Measurements from ENCODE around the gene KPNA5.

Gene KPNA5

DNA sequence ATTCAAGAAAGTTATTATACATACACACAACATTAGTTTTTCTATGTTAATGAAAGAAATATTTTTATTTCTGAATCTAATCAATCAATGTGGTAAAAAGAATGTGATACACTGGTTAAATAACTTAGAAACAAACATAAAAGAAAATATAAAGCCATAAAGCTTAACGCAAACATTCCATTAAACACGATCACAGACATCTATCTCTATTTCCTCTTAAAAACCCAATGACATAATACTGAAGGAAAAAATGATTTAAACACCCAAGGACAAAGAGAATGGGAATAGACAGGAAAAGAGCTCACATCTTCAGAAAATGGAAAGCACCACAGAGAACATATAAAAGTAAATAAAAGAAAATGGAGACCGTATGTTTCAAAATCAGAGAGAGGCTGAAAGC is 31.9 kb upstream of the KPNA5 start:
- WGBS (ENCODE audit: extremely low coverage, insufficient coverage, insufficient read length) = no CpG with 5 or more reads among the region's 3 CpGs
- Histone ChIP-seq H2AFZ (ENCODE audit: insufficient read depth, low read length, poor library complexity) (no peak overlapping the region), H3K4me2 (ENCODE audit: low read length) (no peak overlapping the region), H2BK120ac (ENCODE audit: insufficient read depth, low read length, poor library complexity) (no peak overlapping the region), H3K18ac (ENCODE audit: low read length) (no peak overlapping the region), H3K4me3 (ENCODE audit: low read depth, low read length) (no peak overlapping the region), H3K27ac (ENCODE audit: low read depth, low read length) (no peak overlapping the region), H2BK5ac (ENCODE audit: low read depth, low read length, poor library complexity) (no peak overlapping the region), H2BK12ac (ENCODE audit: low read length) (no peak overlapping the region), H3K4me1 (ENCODE audit: control insufficient read depth in 1 of 2, insufficient read depth in 2 of 2, low read length in 2 of 2) (no peaks in the 10 kb centered on the region), H3K9ac (ENCODE audit: low read length) (no peak overlapping the region), H4K8ac (ENCODE audit: low read depth, low read length) (no peak overlapping the region), H3K14ac (ENCODE audit: low read length) (no peak overlapping the region), H3K79me2 (ENCODE audit: control insufficient read depth, insufficient read depth, low read length, poor library complexity) (no peaks in the 10 kb centered on the region), H4K91ac (ENCODE audit: low read depth, low read length) (no peak overlapping the region), H3K27me3 (ENCODE audit: insufficient read depth, low read length) (no peaks in the 10 kb centered on the region), H2AK5ac (ENCODE audit: low read length) (no peak overlapping the region), H3K9me3 (ENCODE audit: insufficient read depth, low read depth, low read length) (no peaks in the 10 kb centered on the region), H3K4ac (ENCODE audit: low read depth, low read length) (no peak overlapping the region), H3K36me3 (ENCODE audit: control insufficient read depth in 1 of 2, insufficient read depth in 2 of 2, low read length in 2 of 2) (peaks cover 0 to 4% of the 10 kb centered on the region in 2 experiments), H4K12ac (ENCODE audit: low read depth, low read length) (no peak overlapping the region), H3K79me1 (ENCODE audit: low read length) (no peaks in the 10 kb centered on the region), H3K23ac (ENCODE audit: low read length) (no peak overlapping the region)
- no peak for DNase-seq

- Histone ChIP-seq H3K4me1 (ENCODE audit: control insufficient read depth in 1 of 2, insufficient read depth in 2 of 2, low read length in 2 of 2) (no peaks in the 10 kb centered on the region), H3K23ac (ENCODE audit: low read length) (no peak overlapping the region), H2BK12ac (ENCODE audit: low read length) (no peak overlapping the region), H3K79me2 (ENCODE audit: control insufficient read depth, insufficient read depth, low read length, poor library complexity) (no peaks in the 10 kb centered on the region), H3K4me3 (ENCODE audit: low read depth, low read length) (no peak overlapping the region), H3K4ac (ENCODE audit: low read depth, low read length) (no peak overlapping the region), H4K12ac (ENCODE audit: low read depth, low read length) (no peak overlapping the region), H4K8ac (ENCODE audit: low read depth, low read length) (no peak overlapping the region), H3K9me3 (ENCODE audit: insufficient read depth, low read depth, low read length) (no peaks in the 10 kb centered on the region), H3K18ac (ENCODE audit: low read length) (no peak overlapping the region), H3K36me3 (ENCODE audit: control insufficient read depth in 1 of 2, insufficient read depth in 2 of 2, low read length in 2 of 2) (no peaks in the 10 kb centered on the region), H2BK5ac (ENCODE audit: low read depth, low read length, poor library complexity) (no peak overlapping the region), H2AK5ac (ENCODE audit: low read length) (no peak overlapping the region), H3K14ac (ENCODE audit: low read length) (no peak overlapping the region), H3K27me3 (ENCODE audit: insufficient read depth, low read length) (no peaks in the 10 kb centered on the region), H3K4me2 (ENCODE audit: low read length) (no peak overlapping the region), H3K9ac (ENCODE audit: low read length) (no peak overlapping the region), H3K27ac (ENCODE audit: low read depth, low read length) (no peak overlapping the region), H4K91ac (ENCODE audit: low read depth, low read length) (no peak overlapping the region), H3K79me1 (ENCODE audit: low read length) (no peaks in the 10 kb centered on the region), H2BK120ac (ENCODE audit: insufficient read depth, low read length, poor library complexity) (no peak overlapping the region), H2AFZ (ENCODE audit: insufficient read depth, low read length, poor library complexity) (no peak overlapping the region)
- no peak for DNase-seq
- 100% methylated on average over 1 of the region's 4 CpGs for WGBS (ENCODE audit: extremely low coverage, insufficient coverage, insufficient read length)
Measured at GRCh38 chr6:116651916-116652315, 29.1 kb upstream of the KPNA5 start.

- H2BK12ac ChIP-seq (ENCODE audit: low read length) = no peak overlapping the region
- H3K18ac ChIP-seq (ENCODE audit: low read length) = no peak overlapping the region
- H3K9me3 ChIP-seq (ENCODE audit: insufficient read depth, low read depth, low read length) = no peaks in the 10 kb centered on the region
- no peak overlapping the region for H4K8ac ChIP-seq (ENCODE audit: low read depth, low read length)
- no peak overlapping the region for H4K91ac ChIP-seq (ENCODE audit: low read depth, low read length)
- H2BK5ac ChIP-seq (ENCODE audit: low read depth, low read length, poor library complexity) = no peak overlapping the region
- no peak overlapping the region for H3K9ac ChIP-seq (ENCODE audit: low read length)
- no peak overlapping the region for H4K12ac ChIP-seq (ENCODE audit: low read depth, low read length)
- no peak overlapping the region for H3K4ac ChIP-seq (ENCODE audit: low read depth, low read length)
- H3K14ac ChIP-seq (ENCODE audit: low read length) = no peak overlapping the region
- H3K36me3 ChIP-seq (ENCODE audit: control insufficient read depth in 1 of 2, insufficient read depth in 2 of 2, low read length in 2 of 2) = peaks cover 0 to 2% of the 10 kb centered on the region in 2 experiments
- no peak overlapping the region for H2AFZ ChIP-seq (ENCODE audit: insufficient read depth, low read length, poor library complexity)
- no peaks in the 10 kb centered on the region for H3K4me1 ChIP-seq (ENCODE audit: control insufficient read depth in 1 of 2, insufficient read depth in 2 of 2, low read length in 2 of 2)
- H3K4me3 ChIP-seq (ENCODE audit: low read depth, low read length) = no peak overlapping the region
- H3K27me3 ChIP-seq (ENCODE audit: insufficient read depth, low read length) = no peaks in the 10 kb centered on the region
- no peak overlapping the region for H3K4me2 ChIP-seq (ENCODE audit: low read length)
- no peak overlapping the region for H3K27ac ChIP-seq (ENCODE audit: low read depth, low read length)
- no peak for DNase-seq
- peaks cover 3% of the 10 kb centered on the region for H3K79me2 ChIP-seq (ENCODE audit: control insufficient read depth, insufficient read depth, low read length, poor library complexity)
- no peak overlapping the region for H2BK120ac ChIP-seq (ENCODE audit: insufficient read depth, low read length, poor library complexity)
- H3K79me1 ChIP-seq (ENCODE audit: low read length) = no peaks in the 10 kb centered on the region
- no peak overlapping the region for H3K23ac ChIP-seq (ENCODE audit: low read length)
- no peak overlapping the region for H2AK5ac ChIP-seq (ENCODE audit: low read length)
Measured at GRCh38 chr6:116661594-116661993, 19.4 kb upstream of the KPNA5 start.

DNA sequence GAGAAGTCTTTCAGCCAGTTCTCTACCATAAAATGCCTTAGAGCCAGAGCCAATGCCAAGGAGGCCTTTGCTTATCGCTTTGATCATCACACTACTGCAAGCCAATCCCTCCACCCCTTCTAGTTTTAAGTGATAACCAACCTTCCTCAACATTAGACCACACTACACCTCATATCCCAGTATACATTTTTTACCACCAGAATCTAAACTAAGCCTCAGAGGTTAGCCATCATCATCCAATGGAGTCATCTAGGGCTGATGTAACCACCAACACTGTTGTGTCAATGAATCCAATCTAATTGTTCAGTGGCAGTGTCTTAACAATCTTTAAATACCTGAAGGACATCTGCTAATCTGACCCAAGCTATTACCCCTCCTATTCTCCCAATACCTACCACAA is 18.8 kb upstream of the KPNA5 start:
- Histone ChIP-seq H3K23ac (ENCODE audit: low read length) (no peak overlapping the region), H4K8ac (ENCODE audit: low read depth, low read length) (no peak overlapping the region), H3K4me1 (ENCODE audit: control insufficient read depth in 1 of 2, insufficient read depth in 2 of 2, low read length in 2 of 2) (no peaks in the 10 kb centered on the region), H2AFZ (ENCODE audit: insufficient read depth, low read length, poor library complexity) (no peak overlapping the region), H3K9ac (ENCODE audit: low read length) (no peak overlapping the region), H3K79me2 (ENCODE audit: control insufficient read depth, insufficient read depth, low read length, poor library complexity) (peaks cover 3% of the 10 kb centered on the region), H3K27me3 (ENCODE audit: insufficient read depth, low read length) (no peaks in the 10 kb centered on the region), H4K12ac (ENCODE audit: low read depth, low read length) (no peak overlapping the region), H2BK12ac (ENCODE audit: low read length) (no peak overlapping the region), H3K18ac (ENCODE audit: low read length) (no peak overlapping the region), H3K36me3 (ENCODE audit: control insufficient read depth in 1 of 2, insufficient read depth in 2 of 2, low read length in 2 of 2) (peaks cover 0 to 2% of the 10 kb centered on the region in 2 experiments), H3K4me2 (ENCODE audit: low read length) (no peak overlapping the region), H3K4ac (ENCODE audit: low read depth, low read length) (no peak overlapping the region), H3K9me3 (ENCODE audit: insufficient read depth, low read depth, low read length) (no peaks in the 10 kb centered on the region), H3K79me1 (ENCODE audit: low read length) (no peaks in the 10 kb centered on the region), H3K14ac (ENCODE audit: low read length) (no peak overlapping the region), H3K27ac (ENCODE audit: low read depth, low read length) (no peak overlapping the region), H4K91ac (ENCODE audit: low read depth, low read length) (no peak overlapping the region), H3K4me3 (ENCODE audit: low read depth, low read length) (no peak overlapping the region), H2BK5ac (ENCODE audit: low read depth, low read length, poor library complexity) (no peak overlapping the region), H2AK5ac (ENCODE audit: low read length) (no peak overlapping the region), H2BK120ac (ENCODE audit: insufficient read depth, low read length, poor library complexity) (no peak overlapping the region)
- DNase-seq = no peak
- no CpG with 5 or more reads among the region's 1 CpG for WGBS (ENCODE audit: extremely low coverage, insufficient coverage, insufficient read length)
